HepG2 (cell line): ENCODE measurements around the gene ZER1. TPM values are rescaled to one million over a fixed set of nuclear protein-coding genes. Genes with fewer than 3 reads are reported as not detected.

Experiments used
- AGO1 ChIP-seq: fragments of 200-400 bp; formaldehyde crosslinking; IDR thresholded peaks from 2 replicates; pipeline ENCODE4 v1.6.1; 2017; ENCODE audit warnings: mild to moderate bottlenecking, low read depth, low read length, moderate library complexity; ENCODE audit not compliant: poor library complexity, severe bottlenecking
- ARNT ChIP-seq: fragments of 450-650 bp; IDR thresholded peaks from 2 replicates; pipeline ENCODE4 v1.6.1; 2017
- CHD2 ChIP-seq: IDR thresholded peaks from 2 replicates; pipeline ENCODE4 v1.6.1; 2011; ENCODE audit warnings: low read depth, low read length, improper control_type of control experiment
- HDAC1 ChIP-seq: sonication (generic); formaldehyde crosslinking; IDR thresholded peaks from 2 replicates; pipeline ENCODE4 v1.5.1; 2020; ENCODE audit warnings: mild to moderate bottlenecking, missing genetic modification reagents
- JARID2 ChIP-seq: sonication (generic); formaldehyde crosslinking; IDR thresholded peaks from 2 replicates; pipeline ENCODE4 v1.8.1; 2023; ENCODE audit warnings: missing genetic modification reagents, inconsistent platforms; ENCODE audit not compliant: insufficient replicate concordance
- RCOR2 ChIP-seq: IDR thresholded peaks from 2 replicates; pipeline ENCODE4 v1.6.1; 2016; ENCODE audit warnings: missing biosample characterization, missing genetic modification reagents
- SMARCE1 ChIP-seq: fragments of 450-650 bp; IDR thresholded peaks from 2 replicates; pipeline ENCODE4 v1.6.1; 2017; ENCODE audit warnings: borderline replicate concordance
- SOX5 ChIP-seq: IDR thresholded peaks from 2 replicates; pipeline ENCODE4 v1.6.1; 2016; ENCODE audit warnings: borderline replicate concordance
- TCF7L2 ChIP-seq: IDR thresholded peaks from 2 replicates; pipeline ENCODE4 v1.6.1; 2011; ENCODE audit warnings: mild to moderate bottlenecking, low read depth, low read length, moderate library complexity
- XRCC5 ChIP-seq: fragments of 200-400 bp; formaldehyde crosslinking; optimal IDR thresholded peaks from 2 replicates; pipeline ENCODE3; 2017; ENCODE audit warnings: mild to moderate bottlenecking, low read length
- ZBTB20 ChIP-seq: sonication (generic); formaldehyde crosslinking; IDR thresholded peaks from 2 replicates; pipeline ENCODE4 v1.8.1; 2023; ENCODE audit warnings: missing genetic modification reagents, low read depth, mild to moderate bottlenecking, borderline replicate concordance
- ZNF253 ChIP-seq: sonication (generic); formaldehyde crosslinking; IDR thresholded peaks from 2 replicates; pipeline ENCODE4 v1.8.0; 2022; ENCODE audit warnings: mild to moderate bottlenecking, missing genetic modification reagents, borderline replicate concordance
- ZNF430 ChIP-seq: sonication (generic); formaldehyde crosslinking; IDR thresholded peaks from 2 replicates; pipeline ENCODE4 v1.9.0; 2021; ENCODE audit warnings: mild to moderate bottlenecking, missing genetic modification reagents
- ZNF496 ChIP-seq: sonication (generic); formaldehyde crosslinking; IDR thresholded peaks from 2 replicates; pipeline ENCODE4 v1.8.1; 2023; ENCODE audit warnings: mild to moderate bottlenecking, moderate library complexity, missing genetic modification reagents; ENCODE audit not compliant: insufficient replicate concordance
- ZNF501 ChIP-seq: sonication (generic); formaldehyde crosslinking; IDR thresholded peaks from 2 replicates; pipeline ENCODE4 v1.5.1; 2020; ENCODE audit warnings: mild to moderate bottlenecking, moderate library complexity, missing genetic modification reagents
- ZNF530 ChIP-seq: sonication (generic); formaldehyde crosslinking; IDR thresholded peaks from 2 replicates; pipeline ENCODE4 v1.5.0; 2020; ENCODE audit warnings: low read depth, mild to moderate bottlenecking, missing genetic modification reagents
- polyA plus RNA-seq, 8 experiments: library from polyadenylated mRNA; depleted of rRNA in 3 of 8; stranded (reverse) in 7 of 8; unstranded in 1 of 8; fragments of >200 nt; fragmentation: Illumina TruSeq in 4 of 8; extraction: Trizol in 4 of 8; gene quantifications; 2 replicates each; pipeline versions ENCODE4 v1.2.1 to v1.2.3, GENCODE V29; 2011 to 2016; ENCODE audit warnings: low read depth in 4 of 8, missing spikeins in 1 of 8, mixed read lengths in 1 of 8; ENCODE audit not compliant: insufficient read depth in 1 of 8
- total RNA-seq, 5 experiments: library from RNA; depleted of rRNA; stranded (reverse); fragments of >200 nt; fragmentation: Illumina TruSeq; extraction: Trizol; gene quantifications; 2 replicates each; pipeline ENCODE4 v1.2.3, GENCODE V29; 2016; ENCODE audit warnings: low read depth in 1 of 5
- TF ChIP-seq, protein P1 (sequence below): sonication (generic); formaldehyde crosslinking; IDR thresholded peaks from 2 replicates; pipeline ENCODE4 v1.5.1; 2020; ENCODE audit warnings: missing genetic modification reagents, mild to moderate bottlenecking, borderline replicate concordance
- TF ChIP-seq, protein P2 (sequence below): sonication (generic); formaldehyde crosslinking; IDR thresholded peaks from 2 replicates; pipeline ENCODE4 v1.4.0; 2020; ENCODE audit warnings: mild to moderate bottlenecking, low read depth, missing genetic modification reagents
- TF ChIP-seq, protein P3 (sequence below): sonication (generic); formaldehyde crosslinking; IDR thresholded peaks from 2 replicates; pipeline ENCODE4 v1.4.0; 2020; ENCODE audit warnings: low read depth, mild to moderate bottlenecking, missing genetic modification reagents
- TF ChIP-seq, protein P4 (sequence below): sonication (generic); formaldehyde crosslinking; IDR thresholded peaks from 2 replicates; pipeline ENCODE4 v1.9.0; 2021; ENCODE audit warnings: missing genetic modification reagents, borderline replicate concordance

The ZER1 gene
- total and polyA plus RNA-seq, 2 of the 13 experiments (the other 11 are each of a cell fraction or from before 2014, with no cell fraction given): 7.7 to 40.0 TPM

DNA sequence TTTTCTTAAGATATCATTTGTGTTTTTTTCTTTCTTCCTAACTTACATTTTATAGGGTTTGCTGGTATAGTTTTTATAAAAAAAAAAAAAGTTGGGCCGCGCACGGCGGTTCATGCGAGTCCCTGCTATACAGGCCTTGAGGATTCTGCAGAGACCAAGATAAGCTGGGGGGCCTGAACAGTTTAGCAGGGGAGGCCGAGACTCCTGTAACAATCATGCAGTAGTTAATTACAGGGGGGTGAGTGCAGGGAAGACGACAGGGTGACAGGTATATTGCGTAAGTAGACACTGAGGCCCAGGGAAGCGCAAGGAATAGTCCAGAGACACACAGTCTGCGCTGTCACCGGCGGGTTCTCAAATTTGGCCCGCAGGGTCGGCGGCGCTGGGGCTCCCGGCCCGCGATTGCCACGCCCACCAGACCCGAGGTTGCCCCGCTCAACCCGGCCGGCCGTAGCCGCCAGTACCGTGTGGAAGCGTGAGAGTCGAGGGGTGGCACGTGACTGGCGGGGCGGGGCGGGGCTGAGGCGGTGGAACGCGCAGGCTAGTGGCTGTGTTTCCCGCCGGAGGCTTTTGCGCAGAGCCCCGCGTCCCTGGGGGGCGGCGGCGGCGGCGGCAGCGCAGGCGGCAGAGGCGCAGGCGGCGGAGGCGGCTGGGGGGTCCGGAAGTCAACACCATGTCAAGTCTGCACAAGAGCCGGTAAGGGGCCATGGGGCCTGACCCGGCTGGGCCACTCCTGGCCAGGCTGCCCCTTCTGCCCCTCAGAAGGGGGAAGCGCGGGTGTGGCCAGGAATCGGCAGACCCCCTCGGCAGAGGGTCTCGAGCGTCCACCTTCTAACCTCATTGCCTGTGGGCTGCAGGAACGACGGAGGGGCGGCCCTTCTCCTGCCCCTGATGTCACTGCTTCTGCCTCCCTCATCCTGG, 15.2 kb upstream of the ZER1 start, which contains the start of gene TBC1D13 (continued):
- TF ChIP-seq HDAC1 (CRISPR knock-in tag) (peak; percentile 97), SMARCE1 (no peak), TCF7L2 (no peak), ARNT (no peak), ZNF530 (CRISPR knock-in tag) (no peak), ZBTB20 (CRISPR knock-in tag) (peak; percentile 85), XRCC5 (peak; percentile 70), SOX5 (CRISPR knock-in tag) (peak; percentile 74; the same call in 1 of the 2 replicates), JARID2 (CRISPR knock-in tag) (no peak), CHD2 (peak; percentile 34; the same call in 1 of the 2 replicates), ZNF253 (peak; percentile 96), ZNF430 (CRISPR knock-in tag) (peak; percentile 98), ZNF501 (CRISPR knock-in tag) (peak; percentile 78), AGO1 (no peak), RCOR2 (0 out of 2 replicates have a peak, but pooled peaks have one; percentile 38), ZNF496 (CRISPR knock-in tag) (no peak)
- TF ChIP-seq, protein P1, sequence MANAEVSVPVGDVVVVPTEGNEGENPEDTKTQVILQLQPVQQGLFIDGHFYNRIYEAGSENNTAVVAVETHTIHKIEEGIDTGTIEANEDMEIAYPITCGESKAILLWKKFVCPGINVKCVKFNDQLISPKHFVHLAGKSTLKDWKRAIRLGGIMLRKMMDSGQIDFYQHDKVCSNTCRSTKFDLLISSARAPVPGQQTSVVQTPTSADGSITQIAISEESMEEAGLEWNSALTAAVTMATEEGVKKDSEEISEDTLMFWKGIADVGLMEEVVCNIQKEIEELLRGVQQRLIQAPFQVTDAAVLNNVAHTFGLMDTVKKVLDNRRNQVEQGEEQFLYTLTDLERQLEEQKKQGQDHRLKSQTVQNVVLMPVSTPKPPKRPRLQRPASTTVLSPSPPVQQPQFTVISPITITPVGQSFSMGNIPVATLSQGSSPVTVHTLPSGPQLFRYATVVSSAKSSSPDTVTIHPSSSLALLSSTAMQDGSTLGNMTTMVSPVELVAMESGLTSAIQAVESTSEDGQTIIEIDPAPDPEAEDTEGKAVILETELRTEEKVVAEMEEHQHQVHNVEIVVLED (CRISPR knock-in tag): peak; percentile 94
- TF ChIP-seq, protein P2, sequence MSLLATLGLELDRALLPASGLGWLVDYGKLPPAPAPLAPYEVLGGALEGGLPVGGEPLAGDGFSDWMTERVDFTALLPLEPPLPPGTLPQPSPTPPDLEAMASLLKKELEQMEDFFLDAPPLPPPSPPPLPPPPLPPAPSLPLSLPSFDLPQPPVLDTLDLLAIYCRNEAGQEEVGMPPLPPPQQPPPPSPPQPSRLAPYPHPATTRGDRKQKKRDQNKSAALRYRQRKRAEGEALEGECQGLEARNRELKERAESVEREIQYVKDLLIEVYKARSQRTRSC (CRISPR knock-in tag): 0 out of 2 replicates have a peak, but pooled peaks have one; percentile 66
- TF ChIP-seq, protein P3, sequence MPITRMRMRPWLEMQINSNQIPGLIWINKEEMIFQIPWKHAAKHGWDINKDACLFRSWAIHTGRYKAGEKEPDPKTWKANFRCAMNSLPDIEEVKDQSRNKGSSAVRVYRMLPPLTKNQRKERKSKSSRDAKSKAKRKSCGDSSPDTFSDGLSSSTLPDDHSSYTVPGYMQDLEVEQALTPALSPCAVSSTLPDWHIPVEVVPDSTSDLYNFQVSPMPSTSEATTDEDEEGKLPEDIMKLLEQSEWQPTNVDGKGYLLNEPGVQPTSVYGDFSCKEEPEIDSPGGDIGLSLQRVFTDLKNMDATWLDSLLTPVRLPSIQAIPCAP (CRISPR knock-in tag): peak; percentile 93; the same call in 1 of the 2 replicates
- TF ChIP-seq, protein P4, sequence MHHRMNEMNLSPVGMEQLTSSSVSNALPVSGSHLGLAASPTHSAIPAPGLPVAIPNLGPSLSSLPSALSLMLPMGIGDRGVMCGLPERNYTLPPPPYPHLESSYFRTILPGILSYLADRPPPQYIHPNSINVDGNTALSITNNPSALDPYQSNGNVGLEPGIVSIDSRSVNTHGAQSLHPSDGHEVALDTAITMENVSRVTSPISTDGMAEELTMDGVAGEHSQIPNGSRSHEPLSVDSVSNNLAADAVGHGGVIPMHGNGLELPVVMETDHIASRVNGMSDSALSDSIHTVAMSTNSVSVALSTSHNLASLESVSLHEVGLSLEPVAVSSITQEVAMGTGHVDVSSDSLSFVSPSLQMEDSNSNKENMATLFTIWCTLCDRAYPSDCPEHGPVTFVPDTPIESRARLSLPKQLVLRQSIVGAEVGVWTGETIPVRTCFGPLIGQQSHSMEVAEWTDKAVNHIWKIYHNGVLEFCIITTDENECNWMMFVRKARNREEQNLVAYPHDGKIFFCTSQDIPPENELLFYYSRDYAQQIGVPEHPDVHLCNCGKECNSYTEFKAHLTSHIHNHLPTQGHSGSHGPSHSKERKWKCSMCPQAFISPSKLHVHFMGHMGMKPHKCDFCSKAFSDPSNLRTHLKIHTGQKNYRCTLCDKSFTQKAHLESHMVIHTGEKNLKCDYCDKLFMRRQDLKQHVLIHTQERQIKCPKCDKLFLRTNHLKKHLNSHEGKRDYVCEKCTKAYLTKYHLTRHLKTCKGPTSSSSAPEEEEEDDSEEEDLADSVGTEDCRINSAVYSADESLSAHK (CRISPR knock-in tag): peak; percentile 54; the same call in 1 of the 2 replicates
